Activated CD8-positive, alpha-beta memory T cell treated with anti-CD3 and anti-CD28 coated beads for 1 hour (primary cell): ENCODE results near the gene CD99L2.

Experiments
- DNase-seq, 2 donors: peaks; one replicate each; pipeline ENCODE4 v3.0.0-alpha.2; 2020; ENCODE audit warnings: low read depth in 1 of 2; ENCODE audit errors: extremely low read depth in 1 of 2

Gene CD99L2

DNA sequence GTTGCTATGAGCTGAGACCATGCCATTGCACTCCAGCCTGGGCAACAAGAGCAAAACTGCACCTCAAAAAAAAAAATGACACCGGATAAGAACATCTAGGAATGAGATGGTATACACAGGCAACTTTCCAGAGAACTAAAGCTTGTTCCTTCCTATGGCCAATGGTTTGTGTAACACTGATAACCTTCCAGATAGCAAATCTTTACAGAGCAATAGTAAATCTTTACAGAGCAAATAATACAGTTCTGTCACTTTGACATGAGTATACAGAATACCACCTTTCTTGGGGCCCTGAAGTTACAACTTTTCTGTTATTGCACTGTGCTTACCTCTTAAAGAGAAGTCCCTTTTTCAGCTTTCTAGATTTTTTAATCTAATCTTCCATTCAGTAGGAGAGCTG, 91.6 kb downstream of the CD99L2 start:
- no peak for DNase-seq

GRCh38 chrX:150805736-150806135, 92.7 kb downstream of the CD99L2 start:
- no peak for DNase-seq

DNA sequence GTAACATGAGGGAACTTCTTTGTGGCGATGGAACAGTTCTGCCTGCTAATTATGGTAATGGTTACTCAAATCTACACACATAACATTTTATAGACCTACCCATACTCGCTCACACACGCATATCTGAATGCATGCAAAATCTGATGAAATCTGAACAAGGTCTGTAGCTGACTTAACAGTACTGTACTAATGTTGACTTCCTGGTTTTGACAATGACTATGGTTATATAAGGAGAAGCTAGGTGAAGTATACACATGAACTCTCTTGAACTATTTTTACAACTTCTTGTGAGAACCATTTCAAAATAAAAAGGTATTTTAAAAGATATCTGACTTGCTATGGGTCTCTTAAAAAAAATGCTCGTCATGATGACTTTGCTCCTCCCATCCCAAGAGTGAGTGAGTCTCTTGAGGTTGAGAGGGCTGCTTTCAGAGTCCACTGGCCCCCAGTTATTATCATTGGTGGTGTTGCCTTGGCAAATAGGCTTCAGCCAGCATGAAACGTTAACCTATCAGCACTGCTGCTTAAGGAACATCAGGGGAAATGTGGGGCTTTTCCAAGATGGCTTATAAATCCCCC, 105.4 kb downstream of the CD99L2 start:
- DNase-seq = no peak

DNA sequence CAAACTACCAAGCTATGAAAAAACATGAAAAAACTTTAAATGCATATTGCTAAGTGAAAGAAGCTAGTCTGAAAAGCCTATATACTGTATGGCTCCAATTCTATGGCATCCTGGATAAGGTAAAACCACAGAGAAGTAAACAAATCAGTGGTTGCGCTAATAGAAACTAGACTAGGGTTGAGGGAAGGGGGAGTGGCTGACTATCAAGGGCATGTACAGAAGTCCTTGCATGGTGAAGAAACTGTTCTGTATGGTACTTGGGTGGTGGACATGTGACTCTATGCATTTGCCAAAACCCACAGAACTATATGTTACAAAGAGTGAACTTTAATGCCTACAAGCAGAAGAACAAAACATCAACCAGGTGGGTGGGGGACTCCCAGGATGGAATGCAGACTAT, 108.4 kb downstream of the CD99L2 start:
- DNase-seq = no peak

DNA sequence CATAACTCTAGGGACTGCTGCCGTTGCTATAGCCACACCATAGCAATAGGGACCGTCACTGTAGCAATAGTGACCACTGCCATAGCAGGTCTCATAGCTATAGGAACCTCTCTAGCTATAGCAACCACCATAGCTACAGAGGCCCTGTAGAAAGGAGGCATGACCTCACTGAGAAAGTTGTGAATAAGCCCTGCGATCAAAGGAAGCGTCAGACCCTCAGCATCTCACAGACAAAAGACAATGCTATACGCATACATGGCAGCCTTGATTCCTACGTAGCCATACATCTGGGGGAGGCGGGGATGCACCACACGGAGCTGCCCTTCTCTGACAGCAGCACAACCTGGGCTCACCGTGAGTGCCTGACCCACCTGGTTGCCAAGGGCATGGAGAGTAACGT, 116.8 kb downstream of the CD99L2 start:
- no peak for DNase-seq

- DNase-seq = no peak
These were observed 119.1 kb downstream of the CD99L2 start for GRCh38 chrX:150779385-150779784.

DNA sequence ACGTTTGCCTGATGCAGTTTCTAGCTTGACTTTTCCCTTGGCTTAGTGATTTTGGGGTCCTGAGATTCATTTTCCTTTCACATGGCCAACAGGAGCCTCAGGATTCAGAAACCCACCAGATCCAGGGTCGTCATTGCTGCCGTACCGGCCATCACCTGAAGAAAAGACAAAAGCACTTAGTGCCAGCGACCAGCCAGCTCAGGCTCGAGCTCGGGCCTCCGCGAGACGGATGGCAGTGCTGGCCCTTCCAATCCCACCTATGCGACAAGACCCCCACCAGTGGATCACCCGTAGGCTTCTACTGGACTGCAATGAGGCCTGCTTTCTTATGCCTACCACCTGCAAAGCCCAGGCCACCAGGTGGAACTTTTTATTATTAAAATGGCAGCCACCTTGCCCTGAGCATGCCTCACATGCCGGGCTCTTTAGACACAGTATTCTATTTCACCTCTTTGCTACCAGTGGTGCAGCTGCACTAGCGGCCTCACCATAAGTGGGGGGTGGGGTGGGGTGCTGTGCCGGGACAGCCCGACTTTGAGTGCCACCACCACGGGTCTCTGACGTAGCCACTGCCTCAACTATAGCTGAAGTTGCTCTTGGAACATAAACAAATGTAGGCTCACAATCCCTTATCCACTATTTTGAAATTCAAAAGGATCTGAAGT, 121.0 kb downstream of the CD99L2 start:
- no peak for DNase-seq

GRCh38 chrX:150775569-150776350, 122.7 kb downstream of the CD99L2 start:
- no peak for DNase-seq

DNA sequence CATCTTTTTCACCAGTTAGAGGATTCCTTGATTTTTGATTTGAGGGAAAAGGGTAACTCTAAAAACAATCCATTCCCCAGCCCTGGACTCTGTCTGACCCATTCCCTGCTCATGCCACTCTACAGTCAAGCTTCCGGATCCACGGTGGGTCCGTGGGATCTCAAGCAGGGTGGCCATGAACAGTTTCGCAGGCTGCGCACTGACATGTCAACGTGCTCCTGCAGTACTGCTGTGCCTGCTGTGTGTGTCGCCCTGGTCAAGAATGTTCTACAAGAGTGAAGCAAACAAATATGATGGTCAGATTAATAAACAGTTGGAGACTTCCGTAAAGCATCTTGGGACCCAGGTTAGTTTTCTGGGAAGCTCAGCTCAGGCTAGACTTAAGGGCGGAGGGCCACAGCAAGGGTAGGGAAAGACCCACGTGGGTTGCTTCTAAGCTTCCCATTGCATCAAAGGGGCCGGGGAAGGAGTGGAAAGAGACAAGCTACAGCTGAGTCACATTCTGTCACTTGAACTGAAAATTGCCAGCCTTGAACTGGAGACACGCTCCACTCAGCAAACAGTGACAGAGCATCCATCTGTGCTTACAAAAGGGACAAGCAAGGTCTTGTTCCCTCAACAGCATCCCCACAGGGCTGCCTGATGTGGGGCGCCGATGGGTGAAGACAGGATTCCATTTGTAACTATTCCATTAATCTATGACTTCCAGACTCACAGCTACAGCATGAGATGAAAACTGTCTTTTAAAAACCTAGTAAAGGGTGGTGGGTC, 123.5 kb downstream of the CD99L2 start:
- DNase-seq = no peak

DNA sequence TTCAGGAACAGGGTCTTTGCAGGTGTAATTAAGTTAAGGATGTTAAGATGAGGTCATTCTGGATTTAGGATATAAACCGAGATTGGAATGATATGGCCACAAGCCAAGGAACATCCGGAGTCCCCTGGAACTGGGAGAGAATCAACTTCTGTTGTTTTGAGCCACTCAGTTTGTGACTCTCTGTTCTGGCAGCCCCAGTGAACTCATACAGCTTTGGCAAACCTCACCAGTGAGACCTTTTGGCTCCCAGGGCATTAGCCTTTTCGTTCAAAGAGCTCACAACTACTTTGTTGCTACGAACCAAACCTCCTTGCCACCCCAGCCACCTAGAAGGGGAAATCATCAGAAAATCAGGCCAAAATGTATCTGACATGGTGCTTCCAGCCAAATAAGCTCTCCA, 124.8 kb downstream of the CD99L2 start:
- no peak for DNase-seq

DNA sequence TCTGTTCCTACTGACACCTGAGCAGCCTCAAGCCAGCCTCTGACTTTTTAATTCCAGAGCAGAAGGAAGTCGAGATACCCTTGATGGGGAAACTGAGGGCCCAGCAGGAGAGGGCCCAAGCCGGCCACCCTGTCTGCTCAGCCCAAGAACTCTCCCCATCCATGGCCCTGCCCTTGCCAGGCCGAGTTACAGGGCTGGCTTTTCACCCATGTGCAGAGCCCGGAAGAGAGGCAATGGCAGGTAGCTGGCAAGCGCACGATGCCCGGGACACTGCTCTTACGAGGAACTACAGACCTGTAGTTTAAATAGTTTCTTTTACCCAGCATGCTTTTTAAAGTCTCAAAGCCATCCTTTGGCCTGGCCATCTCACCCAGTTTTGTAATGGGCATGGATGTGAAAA, 125.4 kb downstream of the CD99L2 start:
- DNase-seq = no peak

DNA sequence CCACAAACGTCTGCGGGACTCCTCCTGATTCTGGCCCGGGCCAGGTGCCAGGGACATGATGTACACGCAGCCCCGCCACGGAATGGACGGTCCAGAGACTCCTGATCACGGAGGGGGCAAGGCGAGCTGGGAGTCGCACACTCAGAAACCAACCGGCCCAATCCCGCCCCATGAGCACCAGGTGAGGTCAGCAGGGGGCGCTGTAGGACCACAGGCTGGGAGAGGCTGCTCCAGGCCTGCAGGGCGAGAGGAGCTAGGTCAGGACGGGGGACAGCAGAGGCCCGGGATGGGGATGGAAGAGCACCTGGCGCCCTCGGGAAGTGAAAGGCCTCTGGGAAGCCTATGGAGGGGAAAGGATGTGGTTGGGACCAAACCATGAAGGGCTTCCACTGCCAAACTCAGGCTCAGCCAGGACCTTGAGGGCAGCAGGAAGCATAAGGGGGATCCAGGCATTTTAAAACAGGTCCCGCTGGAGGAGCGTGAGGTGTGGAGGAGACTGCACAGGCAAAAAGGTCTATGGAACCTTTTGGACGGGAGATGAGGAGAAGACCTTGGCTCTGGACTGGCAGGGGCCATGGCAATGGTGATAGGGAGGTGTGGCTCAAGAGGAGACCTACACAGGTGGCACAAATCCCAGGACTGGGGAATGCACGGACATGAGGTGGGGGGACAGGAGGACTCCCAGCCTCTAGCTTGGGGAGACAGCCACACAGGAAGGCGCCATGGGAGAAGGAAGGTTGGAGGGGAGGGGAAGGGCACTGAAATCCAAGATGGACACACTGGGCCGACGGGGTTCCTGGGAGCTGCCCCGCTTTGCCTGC, 126.1 kb downstream of the CD99L2 start:
- peak; percentile 19 to 60 for DNase-seq

- DNase-seq = no peak
These were observed 127.4 kb downstream of the CD99L2 start for GRCh38 chrX:150771116-150771515.

DNA sequence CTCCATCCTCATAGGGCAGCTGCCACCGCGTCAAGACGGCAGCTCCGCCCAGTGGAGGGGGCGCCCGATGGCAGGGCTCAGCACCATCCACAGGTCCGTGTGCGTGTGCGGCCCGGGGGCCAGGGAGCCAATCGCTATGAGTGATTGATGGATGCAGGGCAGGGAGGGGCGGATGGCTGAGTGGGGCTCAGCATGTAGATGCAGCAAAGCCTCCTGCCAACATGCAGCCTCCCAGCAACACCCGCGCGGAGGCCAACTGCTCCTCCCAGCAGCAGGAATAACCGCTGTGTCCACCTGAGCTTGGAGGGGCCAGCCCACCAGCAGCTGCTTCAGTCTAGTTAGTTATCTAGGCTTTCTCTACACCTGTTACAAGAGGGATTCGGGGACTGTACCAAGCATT, 127.8 kb downstream of the CD99L2 start:
- no peak for DNase-seq

- DNase-seq = no peak
These were observed 129.1 kb downstream of the CD99L2 start for GRCh38 chrX:150769408-150769807.

GRCh38 chrX:150768580-150769190, 129.8 kb downstream of the CD99L2 start:
- no peak for DNase-seq

- no peak for DNase-seq
These were observed 130.4 kb downstream of the CD99L2 start for GRCh38 chrX:150768132-150768485.

GRCh38 chrX:150767475-150768131, 130.9 kb downstream of the CD99L2 start:
- no peak for DNase-seq

GRCh38 chrX:150767045-150767395, 131.4 kb downstream of the CD99L2 start:
- DNase-seq = no peak
